GM12878 (cell line): ENCODE measurements around the gene MAP3K5.

Experiments
- ESRRA ChIP-seq: IDR thresholded peaks from 2 replicates; pipeline ENCODE4 v1.6.1; 2012; ENCODE audit warnings: mild to moderate bottlenecking, low read length, improper control_type of control experiment
- POLR2AphosphoS2 ChIP-seq: IDR thresholded peaks from 2 replicates; pipeline ENCODE4 v1.6.1; 2011; ENCODE audit warnings: low read depth, mild to moderate bottlenecking, low read length, improper control_type of control experiment, moderate library complexity
- RAD21 ChIP-seq: IDR thresholded peaks from 2 replicates; pipeline ENCODE4 v1.6.1; 2011; ENCODE audit warnings: mild to moderate bottlenecking, low read depth, low read length, moderate library complexity; ENCODE audit not compliant: insufficient read depth
- SIN3A ChIP-seq: IDR thresholded peaks from 2 replicates; pipeline ENCODE4 v1.6.1; 2012; ENCODE audit warnings: low read depth, low read length, improper control_type of control experiment
- ZNF217 ChIP-seq: fragments of 450-650 bp; IDR thresholded peaks from 2 replicates; pipeline ENCODE4 v1.6.1; 2017; ENCODE audit warnings: antibody characterized with exemption, mild to moderate bottlenecking
- TF ChIP-seq, protein P1 (sequence below): IDR thresholded peaks from 2 replicates; pipeline ENCODE4 v1.6.1; 2011; ENCODE audit warnings: borderline replicate concordance, low read depth, mild to moderate bottlenecking, moderate library complexity, mixed read lengths, low read length; ENCODE audit not compliant: insufficient read depth; ENCODE audit errors: extremely low read length
- TF ChIP-seq, protein P2 (sequence below), 3 experiments: IDR thresholded peaks in 2 of 3; conservative IDR thresholded peaks in 1 of 3; 2 replicates each; pipeline ENCODE4 v1.5.1; 2011; ENCODE audit warnings: low read depth in 3 of 3, low read length in 3 of 3, mild to moderate bottlenecking in 3 of 3, control low read depth in 2 of 3, moderate library complexity in 2 of 3, inconsistent platforms in 1 of 3, mixed read lengths in 1 of 3; ENCODE audit not compliant: control insufficient read depth in 2 of 3, insufficient read depth in 1 of 3; ENCODE audit errors: extremely low read depth in 1 of 3

DNA sequence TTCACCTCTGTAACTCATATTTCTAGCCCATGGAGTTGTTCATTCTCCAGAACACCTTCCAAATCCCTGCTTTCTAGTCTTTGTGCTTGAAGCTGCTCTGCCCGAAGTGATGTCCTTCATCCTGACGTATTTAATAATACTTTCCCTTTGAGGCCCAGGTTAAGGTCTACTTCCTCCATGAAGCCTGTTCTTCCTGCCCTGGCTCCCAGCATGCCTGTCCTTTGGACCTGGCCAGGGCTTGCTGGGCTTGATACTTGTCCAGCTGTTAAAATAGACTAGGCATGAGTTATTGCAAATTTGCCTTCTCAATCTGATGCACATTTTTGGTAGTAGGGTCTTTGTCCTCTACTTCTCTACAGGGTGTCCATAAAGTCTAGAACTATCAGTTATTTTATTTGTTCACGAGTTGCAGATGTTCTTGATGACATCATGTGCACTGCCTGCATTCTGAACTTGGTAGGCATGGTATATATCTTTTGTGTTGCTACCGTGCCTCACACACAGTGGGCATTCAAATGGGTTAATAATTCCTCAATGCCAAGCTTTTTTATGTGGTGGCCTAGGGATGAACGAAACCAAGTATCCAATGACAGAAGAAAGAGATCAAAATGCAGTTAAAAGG is 239.0 kb downstream of the MAP3K5 start:
- no peak for TF ChIP-seq SIN3A
- TF ChIP-seq, protein P1, sequence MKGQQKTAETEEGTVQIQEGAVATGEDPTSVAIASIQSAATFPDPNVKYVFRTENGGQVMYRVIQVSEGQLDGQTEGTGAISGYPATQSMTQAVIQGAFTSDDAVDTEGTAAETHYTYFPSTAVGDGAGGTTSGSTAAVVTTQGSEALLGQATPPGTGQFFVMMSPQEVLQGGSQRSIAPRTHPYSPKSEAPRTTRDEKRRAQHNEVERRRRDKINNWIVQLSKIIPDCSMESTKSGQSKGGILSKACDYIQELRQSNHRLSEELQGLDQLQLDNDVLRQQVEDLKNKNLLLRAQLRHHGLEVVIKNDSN: no peak
- TF ChIP-seq ESRRA: no peak
- TF ChIP-seq ZNF217: no peak
- TF ChIP-seq POLR2AphosphoS2: no peak
- no peak for TF ChIP-seq RAD21
- TF ChIP-seq, protein P2, sequence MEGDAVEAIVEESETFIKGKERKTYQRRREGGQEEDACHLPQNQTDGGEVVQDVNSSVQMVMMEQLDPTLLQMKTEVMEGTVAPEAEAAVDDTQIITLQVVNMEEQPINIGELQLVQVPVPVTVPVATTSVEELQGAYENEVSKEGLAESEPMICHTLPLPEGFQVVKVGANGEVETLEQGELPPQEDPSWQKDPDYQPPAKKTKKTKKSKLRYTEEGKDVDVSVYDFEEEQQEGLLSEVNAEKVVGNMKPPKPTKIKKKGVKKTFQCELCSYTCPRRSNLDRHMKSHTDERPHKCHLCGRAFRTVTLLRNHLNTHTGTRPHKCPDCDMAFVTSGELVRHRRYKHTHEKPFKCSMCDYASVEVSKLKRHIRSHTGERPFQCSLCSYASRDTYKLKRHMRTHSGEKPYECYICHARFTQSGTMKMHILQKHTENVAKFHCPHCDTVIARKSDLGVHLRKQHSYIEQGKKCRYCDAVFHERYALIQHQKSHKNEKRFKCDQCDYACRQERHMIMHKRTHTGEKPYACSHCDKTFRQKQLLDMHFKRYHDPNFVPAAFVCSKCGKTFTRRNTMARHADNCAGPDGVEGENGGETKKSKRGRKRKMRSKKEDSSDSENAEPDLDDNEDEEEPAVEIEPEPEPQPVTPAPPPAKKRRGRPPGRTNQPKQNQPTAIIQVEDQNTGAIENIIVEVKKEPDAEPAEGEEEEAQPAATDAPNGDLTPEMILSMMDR (IDR thresholded peaks at IDR 0.05 in 2 of 3, conservative IDR thresholded peaks at IDR 0.05 in 1 of 3; ENCODE audit: control insufficient read depth in 2 of 3, extremely low read depth in 1 of 3, insufficient read depth in 1 of 3, low read depth in 3 of 3, low read length in 3 of 3): no peak
